ENCODE measurements around the gene NAXD.
"Not testable (repeated sequence)": the region's sequence is repeated elsewhere in the genome, so short reads cannot be mapped to it uniquely, and the experiment has no call there.

NAXD gene

DNA sequence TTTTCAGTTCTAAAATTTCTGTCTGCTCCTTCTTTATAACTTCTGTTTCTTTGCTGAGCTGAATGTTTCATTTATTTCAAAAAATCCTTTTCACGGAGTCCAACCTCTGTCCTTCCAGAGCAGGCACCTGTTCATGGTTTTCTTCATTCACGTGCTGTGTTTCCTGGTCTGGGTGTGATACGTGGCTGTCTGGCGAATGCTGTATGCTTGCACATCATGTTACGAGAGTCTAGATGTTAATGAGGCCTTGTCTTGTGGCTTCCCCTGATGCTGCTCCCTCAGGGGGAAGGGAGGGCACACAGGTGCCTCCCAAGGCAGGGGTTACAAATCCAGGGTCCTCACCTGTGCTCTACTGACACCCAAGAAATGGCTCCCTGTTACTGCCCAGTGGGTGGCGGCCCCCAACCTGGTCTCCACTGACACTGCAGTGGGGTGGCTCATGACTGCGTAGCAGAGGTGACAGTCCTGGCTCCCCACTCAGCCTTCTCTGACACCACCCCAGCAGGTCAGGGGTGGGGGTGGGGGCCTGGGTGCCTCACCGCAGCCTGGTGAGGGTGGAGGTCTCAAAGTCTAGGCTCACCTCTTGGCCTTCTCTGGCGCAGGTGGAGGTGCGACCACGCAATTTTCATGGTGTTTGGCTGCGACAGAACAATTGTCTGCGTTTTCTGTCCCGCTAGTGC is 33.7 kb upstream of the NAXD start:
- TF ChIP-seq ZNF274 (IDR thresholded peaks at IDR 0.05; ENCODE audit: low read depth, low read length), result no peak
- no peak overlapping the region for H3K4me3 ChIP-seq (ENCODE audit: low read length)

DNA sequence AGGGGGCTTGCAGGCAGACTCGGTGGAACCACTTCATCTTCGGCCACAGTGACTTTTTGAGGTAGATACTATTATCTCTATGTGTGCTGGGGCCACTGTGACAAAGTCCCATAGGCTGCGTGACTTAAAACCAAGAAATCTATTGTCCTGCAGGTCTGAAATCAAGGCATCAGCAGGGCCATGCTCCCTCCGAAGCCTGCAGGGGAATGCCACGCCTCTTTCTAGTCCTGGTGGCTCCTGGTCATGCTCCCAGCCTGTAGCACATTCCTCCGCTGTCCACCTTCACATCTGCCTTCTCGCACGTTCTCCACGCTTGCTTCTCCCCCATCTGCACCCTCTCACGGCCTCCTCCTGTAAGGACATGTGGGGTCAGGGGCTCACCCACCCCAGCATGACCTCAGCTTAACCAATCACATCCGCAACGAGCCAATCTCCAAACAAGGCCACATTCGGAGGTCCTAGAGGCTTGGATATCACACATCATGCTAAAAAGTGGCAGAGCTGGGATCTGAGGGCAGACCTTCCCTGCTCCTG is 32.9 kb upstream of the NAXD start:
- no peak overlapping the region for H3K4me3 ChIP-seq (ENCODE audit: low read length)
- TF ChIP-seq ZNF274 (IDR thresholded peaks at IDR 0.05; ENCODE audit: low read depth, low read length), result no peak

DNA sequence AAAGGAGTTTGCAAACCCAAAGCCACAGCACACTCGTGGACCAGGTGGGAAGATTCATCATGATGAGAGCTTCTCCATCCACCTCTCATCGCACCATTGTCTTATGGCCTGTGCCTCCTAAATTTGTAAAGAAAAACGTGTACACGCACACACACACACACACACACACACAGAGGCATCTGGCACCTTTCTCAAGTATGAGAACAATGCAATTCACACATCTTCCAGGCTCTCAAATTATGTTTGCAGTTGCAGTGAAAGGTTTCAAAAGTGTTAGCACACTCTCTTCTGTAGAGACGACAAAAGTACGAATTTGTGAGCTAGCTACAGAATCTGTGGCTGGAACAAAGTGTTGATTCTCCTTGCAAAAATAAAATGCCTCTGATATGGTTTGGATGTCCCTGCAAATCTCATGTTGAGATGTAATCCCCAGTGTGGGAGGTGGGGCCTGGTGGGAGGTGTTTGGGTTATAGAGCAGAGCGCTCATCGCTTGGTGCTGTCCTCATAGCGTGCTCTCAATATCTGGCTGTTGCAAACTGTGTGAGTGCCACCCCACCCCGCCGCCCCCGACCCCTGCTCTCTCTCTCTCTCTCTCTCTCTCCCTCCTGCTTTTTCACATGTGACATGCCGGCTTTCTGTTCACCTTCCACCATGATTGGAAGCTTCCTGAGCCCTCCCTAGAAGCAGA is 32.0 kb upstream of the NAXD start:
- no peak overlapping the region for H3K4me3 ChIP-seq (ENCODE audit: low read length)
- TF ChIP-seq ZNF274 (IDR thresholded peaks at IDR 0.05; ENCODE audit: low read depth, low read length), result no peak

DNA sequence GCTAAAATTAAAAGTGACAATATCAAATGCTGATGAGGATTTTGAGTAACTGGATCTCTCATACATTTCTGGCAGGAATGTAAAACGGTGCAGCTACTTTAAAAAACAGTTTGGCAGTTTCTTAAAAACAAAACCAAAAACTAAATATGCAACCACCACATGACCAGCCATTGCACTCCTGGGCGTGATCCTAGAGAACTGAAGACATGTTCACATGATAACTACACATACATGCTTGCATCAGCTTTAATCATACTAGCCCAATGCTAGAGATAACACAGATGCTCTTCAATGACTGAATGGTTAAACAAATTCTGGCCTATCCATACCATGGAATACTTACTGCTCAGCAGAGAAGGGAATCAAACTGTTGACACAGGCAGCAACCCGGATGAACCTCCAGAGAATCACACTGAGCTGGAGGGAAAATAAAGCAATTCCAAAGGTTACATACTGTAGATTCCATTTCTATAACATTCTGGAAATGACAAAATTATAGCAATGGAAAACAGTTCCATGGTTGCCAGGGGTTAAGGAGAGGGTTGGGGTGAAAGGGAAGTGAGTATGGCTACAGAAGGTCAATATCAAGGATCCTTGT is 25.5 kb upstream of the NAXD start:
- no peak for TF ChIP-seq ZNF274 (IDR thresholded peaks at IDR 0.05; ENCODE audit: low read depth, low read length)

DNA sequence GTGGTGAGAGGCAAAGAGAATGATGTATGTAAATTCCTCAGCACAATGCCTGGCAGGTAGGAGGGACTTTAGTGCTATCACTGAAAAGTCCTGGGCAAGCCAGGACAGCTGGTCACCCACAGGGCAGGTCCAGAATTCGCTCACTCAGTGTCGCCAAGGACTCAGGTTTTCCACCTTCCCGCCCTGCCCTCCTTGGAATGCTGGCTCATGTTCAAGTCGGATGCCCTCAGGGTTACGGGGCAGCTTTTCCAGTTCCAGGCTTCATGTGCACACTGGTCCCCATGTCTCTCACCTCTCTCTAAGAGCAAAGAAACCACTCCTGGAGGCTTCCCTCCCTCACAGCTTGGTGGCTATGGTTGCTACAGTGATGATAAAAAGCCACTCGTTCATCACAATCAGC is 24.8 kb upstream of the NAXD start:
- TF ChIP-seq ZNF274 (IDR thresholded peaks at IDR 0.05; ENCODE audit: low read depth, low read length), result no peak
- H3K4me3 ChIP-seq (ENCODE audit: low read length), result no peak overlapping the region

More for the DNA sequence above, 25.5 kb upstream of the NAXD start:
- H3K4me3 ChIP-seq (ENCODE audit: low read length), result no peak overlapping the region

DNA sequence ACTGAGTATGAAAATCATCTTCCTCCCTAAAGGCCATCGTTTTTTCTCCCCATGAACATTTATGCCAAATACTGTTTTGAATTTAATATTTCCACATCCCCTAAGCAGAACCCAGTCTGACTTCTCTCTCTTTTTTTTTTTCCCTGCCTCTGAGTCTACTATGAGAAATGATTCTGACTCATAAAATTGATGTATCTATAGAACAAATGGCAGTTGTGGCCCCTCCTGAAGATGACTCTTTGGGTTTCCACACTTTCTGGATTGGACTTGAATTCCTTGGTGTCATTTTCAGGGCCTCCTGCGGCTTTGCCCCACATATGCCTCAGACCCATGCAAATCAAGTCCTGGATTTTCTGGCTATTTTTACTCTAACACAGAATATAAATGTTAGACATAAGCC is 22.7 kb upstream of the NAXD start:
- H3K4me3 ChIP-seq (ENCODE audit: low read length), result no peak overlapping the region
- no peak for TF ChIP-seq ZNF274 (IDR thresholded peaks at IDR 0.05; ENCODE audit: low read depth, low read length)

DNA sequence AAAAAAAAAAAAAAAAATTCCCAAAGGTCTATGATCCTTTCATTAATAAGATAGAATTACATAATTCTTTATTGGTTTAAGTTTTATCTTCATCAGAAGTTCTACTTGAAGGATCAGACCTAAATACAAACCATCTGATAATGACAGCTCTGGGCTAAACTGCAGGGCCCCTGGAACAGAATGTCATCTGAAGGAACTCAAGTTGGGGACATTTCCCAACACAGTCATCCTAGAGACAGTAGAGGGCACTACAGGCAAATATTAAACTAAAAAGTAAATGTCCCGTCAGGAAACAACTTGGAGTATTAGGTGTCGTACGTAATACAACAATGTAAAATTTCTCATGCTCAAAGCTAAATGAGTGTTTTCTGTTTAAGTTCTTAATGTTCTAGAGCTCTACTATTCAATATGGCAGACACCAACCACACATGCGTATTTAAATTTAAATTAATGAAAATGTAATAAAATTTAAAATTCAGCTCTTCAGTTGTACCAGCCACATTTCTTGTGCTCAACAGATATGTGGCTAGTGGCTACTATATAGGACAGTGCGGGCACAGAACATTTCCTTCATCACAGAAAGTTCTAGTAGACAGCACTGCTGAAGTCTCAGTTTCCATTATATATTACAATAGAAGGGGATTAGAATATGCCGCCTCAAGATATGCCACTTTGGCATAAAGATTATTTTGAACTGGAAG is 21.8 kb upstream of the NAXD start:
- no peak for TF ChIP-seq ZNF274 (IDR thresholded peaks at IDR 0.05; ENCODE audit: low read depth, low read length)
- no peak overlapping the region for H3K4me3 ChIP-seq (ENCODE audit: low read length)

DNA sequence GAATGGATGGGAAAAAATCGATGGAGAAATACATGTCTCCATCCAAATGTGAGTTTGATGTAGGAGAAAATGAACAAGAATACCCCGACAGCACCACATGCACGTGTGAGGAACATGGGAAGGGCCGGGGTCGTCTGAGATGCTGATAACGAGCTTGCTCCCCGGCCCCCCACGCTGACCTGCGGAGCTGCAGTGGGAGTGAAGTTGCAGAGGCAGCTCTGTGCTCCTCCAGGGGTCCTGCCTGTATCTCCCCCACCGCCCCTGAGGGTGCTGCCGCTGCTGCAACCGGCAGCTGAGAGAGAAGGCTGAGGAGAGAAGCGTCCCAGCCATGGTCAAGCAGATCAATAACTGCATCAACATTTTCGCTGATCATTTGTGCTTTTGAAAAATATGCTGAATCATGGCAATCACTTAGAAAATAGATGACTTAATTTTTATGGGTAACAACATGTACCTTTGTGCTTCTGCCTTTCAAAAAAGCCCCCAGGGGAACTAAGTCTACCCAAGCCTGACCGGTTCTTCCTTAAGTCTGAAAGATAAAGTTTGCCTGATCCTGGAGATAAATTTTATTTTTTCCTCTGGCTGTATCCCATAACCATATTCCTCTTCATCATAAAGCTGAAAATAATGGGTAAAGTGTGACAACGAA is 18.2 kb upstream of the NAXD start:
- no peak for TF ChIP-seq ZNF274 (IDR thresholded peaks at IDR 0.05; ENCODE audit: low read depth, low read length)
- H3K4me3 ChIP-seq (ENCODE audit: low read length), result no peak overlapping the region

DNA sequence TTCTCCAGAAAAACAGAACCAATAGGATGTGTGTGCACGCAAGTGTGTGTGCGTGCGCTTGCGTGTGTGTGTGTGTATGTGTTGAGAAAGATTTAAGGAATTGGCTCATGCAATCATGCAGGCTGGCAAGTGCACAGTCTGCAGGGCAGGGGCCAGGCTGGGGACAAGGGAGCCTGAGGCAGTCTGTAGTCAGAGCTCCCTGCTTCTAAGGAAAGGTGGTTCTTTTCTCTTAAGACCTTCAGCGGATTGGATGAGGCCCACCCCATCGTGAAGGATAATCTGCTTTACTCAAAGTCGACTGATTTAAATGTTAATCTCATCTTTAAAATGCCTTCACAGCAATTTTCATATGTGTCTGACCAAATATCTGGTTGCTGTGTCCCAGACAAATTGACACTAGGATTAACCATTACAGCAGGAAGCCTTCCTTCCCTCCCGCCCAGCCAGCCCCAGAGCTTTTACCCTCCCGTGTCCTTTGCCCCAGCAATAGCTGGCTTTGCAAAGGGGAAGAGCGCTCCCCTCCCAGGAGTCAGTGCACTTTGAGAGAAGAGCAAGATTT is 15.0 kb upstream of the NAXD start:
- H3K4me3 ChIP-seq (ENCODE audit: low read length), result no peak overlapping the region

DNA sequence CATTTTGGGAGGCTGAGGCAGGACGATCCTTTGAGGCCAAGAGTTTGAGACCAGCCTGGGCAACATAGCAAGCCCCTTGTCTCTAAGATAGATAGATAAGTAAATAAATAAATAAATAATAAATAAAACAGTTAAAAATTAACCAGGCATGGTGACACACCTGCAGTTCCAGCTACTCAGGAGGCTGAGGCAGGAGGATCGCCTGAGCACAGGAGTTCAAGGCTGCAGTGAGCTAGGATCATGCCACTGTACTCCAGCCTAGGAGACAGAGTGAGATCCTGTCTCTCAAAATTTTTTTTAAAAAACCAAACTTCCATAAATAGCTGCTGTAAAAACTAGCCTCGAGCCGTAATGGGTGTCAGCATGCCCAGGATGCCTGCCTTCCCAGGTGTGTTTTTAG is 14.4 kb upstream of the NAXD start:
- H3K4me3 ChIP-seq (ENCODE audit: low read length), result no peak overlapping the region
- no peak for TF ChIP-seq ZNF274 (IDR thresholded peaks at IDR 0.05; ENCODE audit: low read depth, low read length)

More for the DNA sequence above, 15.0 kb upstream of the NAXD start:
- no peak for TF ChIP-seq ZNF274 (IDR thresholded peaks at IDR 0.05; ENCODE audit: low read depth, low read length)

DNA sequence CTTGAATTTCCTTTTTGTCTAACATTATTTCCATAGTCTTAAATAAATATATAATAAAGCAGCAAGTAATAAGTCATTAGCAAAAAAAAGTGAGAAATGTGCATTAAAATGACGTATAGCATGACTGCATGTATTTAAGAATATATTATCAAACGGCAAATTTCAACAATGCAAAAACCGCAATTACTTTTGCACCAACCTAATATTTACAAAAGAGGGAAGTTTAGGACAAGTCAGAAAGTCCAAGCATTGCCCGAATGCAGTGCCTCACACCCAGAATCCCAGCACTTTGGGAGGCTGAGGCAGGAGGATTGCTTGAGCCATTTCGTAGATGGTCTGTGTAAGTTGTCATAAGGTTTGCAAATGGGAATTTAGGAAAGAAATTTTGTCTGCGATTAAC is 10.2 kb upstream of the NAXD start:
- H3K4me3 ChIP-seq (ENCODE audit: low read length), result no peak overlapping the region
- no peak for TF ChIP-seq ZNF274 (IDR thresholded peaks at IDR 0.05; ENCODE audit: low read depth, low read length)

DNA sequence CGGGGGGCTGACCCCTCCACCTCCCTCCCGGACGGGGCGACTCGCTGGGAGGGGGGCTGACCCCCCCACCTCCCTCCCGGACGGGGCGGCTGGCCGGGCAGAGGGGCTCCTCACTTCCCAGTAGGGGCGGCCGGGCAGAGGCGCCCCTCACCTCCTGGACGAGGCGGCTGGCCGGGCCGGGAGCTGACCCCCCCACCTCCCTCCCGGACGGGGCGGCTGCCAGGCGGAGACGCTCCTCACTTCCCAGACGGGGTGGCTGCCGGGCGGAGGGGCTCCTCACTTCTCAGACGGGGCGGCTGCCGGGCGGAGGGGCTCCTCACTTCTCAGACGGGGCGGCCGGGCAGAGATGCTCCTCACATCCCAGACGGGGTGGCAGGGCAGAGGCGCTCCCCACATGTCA is 9.1 kb upstream of the NAXD start:
- not testable (repeated sequence) for H3K4me3 ChIP-seq (ENCODE audit: low read length)

DNA sequence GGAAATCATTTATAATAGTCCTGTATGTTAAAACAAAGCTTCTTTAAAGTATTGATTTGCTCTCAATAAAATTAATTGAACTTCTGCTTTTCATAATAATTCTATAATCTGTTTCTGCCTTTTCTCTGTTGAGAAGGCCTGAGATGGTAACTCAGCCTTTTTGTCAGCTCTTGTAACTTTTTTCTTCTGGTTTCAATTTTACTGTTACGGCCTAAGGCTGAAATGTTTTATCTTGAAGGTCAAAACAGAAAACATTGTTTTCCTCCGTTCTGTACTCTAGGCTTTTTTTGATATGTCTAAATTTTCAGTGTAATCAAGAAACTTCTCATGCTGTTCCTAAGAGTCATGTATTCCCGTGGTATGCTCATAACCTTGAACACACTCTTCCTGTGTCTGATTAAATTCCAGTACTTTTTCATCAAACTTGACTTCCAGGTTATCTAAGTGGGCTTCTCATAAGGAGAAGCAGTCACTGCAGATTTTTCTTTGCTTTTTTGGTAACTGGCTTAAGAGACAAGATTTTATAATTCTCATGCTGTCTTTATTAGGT is 7.6 kb upstream of the NAXD start:
- no peak for TF ChIP-seq ZNF274 (IDR thresholded peaks at IDR 0.05; ENCODE audit: low read depth, low read length)
- no peak overlapping the region for H3K4me3 ChIP-seq (ENCODE audit: low read length)

Measured in GM08714 (cell line).